Natural killer cell (primary cell): Measurements from ENCODE around the gene RPAIN. TPM values are rescaled to one million over a fixed set of nuclear protein-coding genes. Genes with fewer than 3 reads are reported as not detected.

Experiments used
- ATAC-seq, 3 donors: fragments of 150-1000 bp in 2 of 3; fragments of 200-7000 bp in 1 of 3; cut with Tn5 transposase; 1 replicate in 1 of 3; 2 replicates in 2 of 3; pipeline ENCODE4 v1.10.0; 2021; ENCODE audit warnings: mild to moderate bottlenecking in 2 of 3, moderate library complexity in 2 of 3
- DNase-seq, 2 donors: peaks; one replicate each; pipeline versions ENCODE4 v3.0.0 to v3.0.0-alpha.2; 2013 to 2021; ENCODE audit warnings: mixed read lengths in 1 of 2
- H3K27ac ChIP-seq: one replicate; pipeline ENCODE4 v1.5.1; 2013; ENCODE audit warnings: mild to moderate bottlenecking, low read length
- H3K27me3 ChIP-seq: one replicate; pipeline ENCODE4 v1.6.1; 2013; ENCODE audit warnings: low read length; ENCODE audit not compliant: control insufficient read depth, insufficient read depth
- H3K36me3 ChIP-seq: one replicate; pipeline ENCODE4 v1.6.1; 2013; ENCODE audit warnings: low read length; ENCODE audit not compliant: control insufficient read depth, insufficient read depth
- H3K4me1 ChIP-seq: one replicate; pipeline ENCODE4 v1.6.1; 2013; ENCODE audit warnings: low read length; ENCODE audit not compliant: control insufficient read depth, insufficient read depth
- H3K4me3 ChIP-seq: one replicate; pipeline ENCODE4 v1.5.1; 2013; ENCODE audit warnings: low read length
- H3K9me3 ChIP-seq: one replicate; pipeline ENCODE4 v1.6.1; 2013; ENCODE audit warnings: low read length; ENCODE audit not compliant: control insufficient read depth, insufficient read depth
- H3K27ac Mint-ChIP-seq, 2 donors: one replicate each; pipeline ENCODE4 v1.8.0; 2022; ENCODE audit warnings: mild to moderate bottlenecking in 2 of 2, mixed read lengths in 2 of 2, moderate library complexity in 1 of 2
- H3K27me3 Mint-ChIP-seq, 2 donors: one replicate each; pipeline ENCODE4 v1.8.0; 2022; ENCODE audit warnings: low read depth in 2 of 2, mixed read lengths in 2 of 2
- H3K36me3 Mint-ChIP-seq: one replicate; pipeline ENCODE4 v1.8.0; 2022; ENCODE audit warnings: mixed read lengths
- H3K4me1 Mint-ChIP-seq, 2 donors: one replicate each; pipeline ENCODE4 v1.8.0; 2022; ENCODE audit warnings: mixed read lengths in 2 of 2
- H3K4me3 Mint-ChIP-seq: one replicate; pipeline ENCODE4 v1.8.0; 2022; ENCODE audit warnings: mild to moderate bottlenecking, moderate library complexity, mixed read lengths
- H3K9me3 Mint-ChIP-seq, 2 donors: one replicate each; pipeline ENCODE4 v1.8.0; 2022; ENCODE audit warnings: mixed read lengths in 2 of 2
- CTCF ChIP-seq: fragments of 200-600 bp; IDR thresholded peaks from one replicate; pipeline ENCODE4 v1.8.0; 2022; ENCODE audit warnings: antibody characterized with exemption
- WGBS: methylation state at CpG from one replicate; pipeline ENCODE4 v1.1.7; 2013; ENCODE audit warnings: missing lambda C conversion rate; ENCODE audit not compliant: insufficient coverage; 5-methylcytosine and 5-hydroxymethylcytosine counted together
- intact Hi-C: fragments of 100-400 bp; cut with micrococcal nuclease; formaldehyde crosslinking; loops from one replicate; pipeline ENCODE4 v1.14.2; 2022
- total RNA-seq, 4 donors: library from RNA; stranded (reverse); fragments of 120-200 nt in 1 of 4; gene quantifications; one replicate each; pipeline versions ENCODE4 v1.2.3 to v1.2.4, GENCODE V29; 2013 to 2022

RPAIN gene
- total RNA-seq, 3 donors from 2014 or later (not counting 1 experiment from before 2014, with no cell fraction given): 61.8 to 87.7 (median 74.4) TPM

- H3K27ac Mint-ChIP-seq: peak overlapping the region; percentile 7 to 29
- WGBS: under 1% methylated on average over 17 of the region's 17 CpGs
- Histone ChIP-seq H3K27me3 (no peaks in the 10 kb centered on the region), H3K36me3 (peaks cover 4% of the 10 kb centered on the region), H3K4me1 (peaks cover 22% of the 10 kb centered on the region), H3K27ac (no peak overlapping the region), H3K9me3 (no peaks in the 10 kb centered on the region), H3K4me3 (peak overlapping the region; percentile 82)
- peaks cover 30 to 38% of the 10 kb centered on the region in 2 donors for H3K4me1 Mint-ChIP-seq
- no peaks in the 10 kb centered on the region for H3K36me3 Mint-ChIP-seq
- TF ChIP-seq CTCF: no peak
- H3K4me3 Mint-ChIP-seq: peak overlapping the region; percentile 51
- ATAC-seq (peak; percentile 15 to 38 (median 19)), DNase-seq (peak in 1 of 2 donors; percentile 43)
- no peaks in the 10 kb centered on the region for H3K27me3 Mint-ChIP-seq
- intact Hi-C loops: loop anchor here (2.0 kb wide), 1 partner anchor 19 kb away; the partner anchor contains the start of genes DERL2 and MIS12
- H3K9me3 Mint-ChIP-seq: no peaks in the 10 kb centered on the region
Measured at GRCh38 chr17:5468075-5468473, 48.1 kb downstream of the RPAIN start.

- WGBS: 100% methylated on average over 3 of the region's 3 CpGs
- peaks cover 17% of the 10 kb centered on the region for H3K4me1 ChIP-seq
- Mint-ChIP-seq H3K27me3 (no peaks in the 10 kb centered on the region), H3K4me3 (no peak overlapping the region), H3K27ac (no peak overlapping the region), H3K36me3 (peaks cover 11% of the 10 kb centered on the region), H3K9me3 (no peaks in the 10 kb centered on the region), H3K4me1 (peaks cover 18 to 19% of the 10 kb centered on the region in 2 donors)
- ATAC-seq: no peak
- no peak overlapping the region for H3K4me3 ChIP-seq
- H3K36me3 ChIP-seq: peaks cover 35% of the 10 kb centered on the region
- intact Hi-C loops: no loop called here
- DNase-seq: no peak
- no peak for TF ChIP-seq CTCF
- no peaks in the 10 kb centered on the region for H3K27me3 ChIP-seq
- no peak overlapping the region for H3K27ac ChIP-seq
- H3K9me3 ChIP-seq: no peaks in the 10 kb centered on the region
Measured at GRCh38 chr17:5472511-5472910, 52.5 kb downstream of the RPAIN start.

- Mint-ChIP-seq H3K4me1 (peaks cover 8 to 16% of the 10 kb centered on the region in 2 donors), H3K4me3 (no peak overlapping the region), H3K36me3 (peaks cover 11% of the 10 kb centered on the region), H3K27ac (no peak overlapping the region), H3K27me3 (no peaks in the 10 kb centered on the region), H3K9me3 (no peaks in the 10 kb centered on the region)
- no peaks in the 10 kb centered on the region for H3K27me3 ChIP-seq
- peaks cover 49% of the 10 kb centered on the region for H3K36me3 ChIP-seq
- ATAC-seq: no peak
- no peak overlapping the region for H3K4me3 ChIP-seq
- intact Hi-C loops: no loop called here
- DNase-seq: no peak
- WGBS: 100% methylated on average over 1 of the region's 2 CpGs
- TF ChIP-seq CTCF: no peak
- H3K27ac ChIP-seq: no peak overlapping the region
- H3K9me3 ChIP-seq: no peaks in the 10 kb centered on the region
- H3K4me1 ChIP-seq: peaks cover 5% of the 10 kb centered on the region
Measured at GRCh38 chr17:5473906-5474305, 53.9 kb downstream of the RPAIN start.

- 98% methylated on average over 4 of the region's 4 CpGs for WGBS
- Mint-ChIP-seq H3K4me3 (no peak overlapping the region), H3K36me3 (peaks cover 21% of the 10 kb centered on the region)
Measured at GRCh38 chr17:5478992-5479391, 59.0 kb downstream of the RPAIN start.

More at GRCh38 chr17:5478992-5479391, 59.0 kb downstream of the RPAIN start:
- H3K27ac ChIP-seq: no peak overlapping the region
- Mint-ChIP-seq H3K27me3 (no peaks in the 10 kb centered on the region), H3K4me1 (peaks cover 21 to 24% of the 10 kb centered on the region in 2 donors), H3K9me3 (no peaks in the 10 kb centered on the region), H3K27ac (no peak overlapping the region)
- H3K4me3 ChIP-seq: no peak overlapping the region
- H3K27me3 ChIP-seq: no peaks in the 10 kb centered on the region
- H3K36me3 ChIP-seq: peaks cover 73% of the 10 kb centered on the region
- DNase-seq: no peak
- H3K9me3 ChIP-seq: no peaks in the 10 kb centered on the region
- no peak for TF ChIP-seq CTCF
- H3K4me1 ChIP-seq: no peaks in the 10 kb centered on the region
- no peak for ATAC-seq
- intact Hi-C loops: no loop called here
